Subcutaneous adipose tissue (tissue), 4 donors: ENCODE results near the gene ADCY9. TPM values are rescaled to one million over a fixed set of nuclear protein-coding genes. Genes with fewer than 3 reads are reported as not detected.

ENCODE experiments used
- total RNA-seq, 4 donors: library from RNA; depleted of rRNA; stranded (reverse); fragments of >200 nt; gene quantifications; one replicate each; pipeline ENCODE4 v1.1.0, GENCODE V29; 2016
- TF ChIP-seq, protein P1 (sequence below): fragments of 450-650 bp; IDR thresholded peaks from one replicate; pipeline ENCODE4 v1.5.1; 2016; ENCODE audit warnings: low read depth, mild to moderate bottlenecking, control low read depth, antibody characterized with exemption, moderate library complexity

ADCY9 gene
- total RNA-seq, 4 donors from 2014 or later: 9.5 to 16.4 (median 9.8) TPM

DNA sequence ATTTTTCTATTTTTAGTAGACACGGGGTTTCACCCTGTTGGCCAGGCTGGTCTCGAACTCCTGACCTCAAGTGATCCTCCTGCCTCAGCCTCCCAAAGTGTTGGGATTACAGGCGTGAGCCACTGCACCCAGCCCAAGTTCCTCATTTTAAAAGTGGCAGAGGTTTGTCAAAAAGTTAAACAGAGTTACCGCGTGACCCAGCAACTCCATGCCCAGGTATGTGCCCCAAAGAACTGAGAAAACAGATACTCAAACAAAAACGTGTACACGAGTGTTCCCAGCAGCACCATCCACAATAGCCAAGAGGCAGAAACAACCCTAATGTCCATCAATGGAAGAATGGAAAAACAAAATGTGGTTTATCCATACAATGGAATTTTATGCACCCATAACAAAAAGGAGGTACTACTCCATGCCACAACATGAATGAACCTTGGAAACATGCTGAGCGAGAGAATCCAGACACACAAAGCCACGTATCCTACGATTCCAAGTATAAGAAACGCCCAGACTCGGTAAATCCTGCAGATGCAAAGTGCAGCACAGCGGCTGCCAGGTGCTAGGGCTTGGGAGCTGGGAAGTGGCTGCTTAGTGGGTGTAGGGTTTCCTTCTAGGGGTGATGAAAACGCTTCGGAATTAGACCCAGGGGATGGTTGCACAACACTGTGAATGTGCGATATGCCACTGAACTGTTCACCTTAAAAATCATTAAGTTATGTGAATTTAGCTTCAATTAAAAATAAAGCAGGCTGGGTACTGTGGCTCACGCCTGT lies 24.8 kb downstream of the ADCY9 start:
- TF ChIP-seq, protein P1, sequence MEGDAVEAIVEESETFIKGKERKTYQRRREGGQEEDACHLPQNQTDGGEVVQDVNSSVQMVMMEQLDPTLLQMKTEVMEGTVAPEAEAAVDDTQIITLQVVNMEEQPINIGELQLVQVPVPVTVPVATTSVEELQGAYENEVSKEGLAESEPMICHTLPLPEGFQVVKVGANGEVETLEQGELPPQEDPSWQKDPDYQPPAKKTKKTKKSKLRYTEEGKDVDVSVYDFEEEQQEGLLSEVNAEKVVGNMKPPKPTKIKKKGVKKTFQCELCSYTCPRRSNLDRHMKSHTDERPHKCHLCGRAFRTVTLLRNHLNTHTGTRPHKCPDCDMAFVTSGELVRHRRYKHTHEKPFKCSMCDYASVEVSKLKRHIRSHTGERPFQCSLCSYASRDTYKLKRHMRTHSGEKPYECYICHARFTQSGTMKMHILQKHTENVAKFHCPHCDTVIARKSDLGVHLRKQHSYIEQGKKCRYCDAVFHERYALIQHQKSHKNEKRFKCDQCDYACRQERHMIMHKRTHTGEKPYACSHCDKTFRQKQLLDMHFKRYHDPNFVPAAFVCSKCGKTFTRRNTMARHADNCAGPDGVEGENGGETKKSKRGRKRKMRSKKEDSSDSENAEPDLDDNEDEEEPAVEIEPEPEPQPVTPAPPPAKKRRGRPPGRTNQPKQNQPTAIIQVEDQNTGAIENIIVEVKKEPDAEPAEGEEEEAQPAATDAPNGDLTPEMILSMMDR: no peak

DNA sequence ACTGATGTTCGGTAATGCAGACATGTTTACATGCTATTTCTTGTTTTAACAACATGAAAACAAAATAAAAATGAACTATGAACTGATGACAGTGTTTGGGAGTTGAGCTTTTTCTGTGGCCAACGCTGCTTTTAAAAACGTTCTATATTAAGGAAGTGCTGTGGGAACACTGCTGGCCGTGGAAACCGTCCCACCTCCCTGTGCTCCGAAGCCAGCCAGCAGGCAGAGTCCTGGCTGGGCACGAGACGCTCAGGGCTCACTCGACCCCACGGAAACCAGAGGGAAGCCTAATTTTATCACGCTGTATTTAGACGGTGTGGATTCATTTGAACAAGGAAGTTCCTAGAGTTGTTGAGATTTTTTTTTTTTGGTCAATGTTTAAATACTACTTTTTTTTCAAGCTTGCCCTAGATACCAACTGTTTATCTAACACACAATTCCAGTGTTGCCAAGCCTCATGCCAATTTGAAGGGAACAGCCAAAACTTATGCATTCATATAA lies 25.8 kb downstream of the ADCY9 start:
- TF ChIP-seq, protein P1: no peak

DNA sequence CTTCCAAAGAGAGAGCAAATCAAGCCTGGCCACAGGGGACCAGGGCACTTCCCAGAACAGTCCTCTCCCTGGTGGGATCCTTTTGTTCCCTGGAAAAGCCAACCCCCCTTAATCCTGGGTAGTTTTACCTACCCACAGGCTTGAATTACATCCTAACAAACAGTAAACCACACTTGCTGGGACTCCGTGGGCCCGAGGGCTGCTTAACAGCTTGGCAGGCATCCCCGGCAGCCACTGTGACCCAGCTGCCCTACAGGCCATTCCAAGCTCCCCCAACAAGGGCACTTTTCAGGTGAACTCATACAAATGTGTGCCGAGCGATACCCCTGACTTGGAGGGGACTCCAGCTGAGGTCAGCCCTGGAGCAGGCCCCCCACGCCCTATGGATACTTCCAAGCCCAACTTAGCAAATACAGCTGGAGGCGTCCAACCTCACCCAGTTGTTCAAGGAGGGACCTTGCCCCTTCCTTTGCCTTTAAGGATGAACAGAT lies 26.4 kb downstream of the ADCY9 start:
- TF ChIP-seq, protein P1: no peak

DNA sequence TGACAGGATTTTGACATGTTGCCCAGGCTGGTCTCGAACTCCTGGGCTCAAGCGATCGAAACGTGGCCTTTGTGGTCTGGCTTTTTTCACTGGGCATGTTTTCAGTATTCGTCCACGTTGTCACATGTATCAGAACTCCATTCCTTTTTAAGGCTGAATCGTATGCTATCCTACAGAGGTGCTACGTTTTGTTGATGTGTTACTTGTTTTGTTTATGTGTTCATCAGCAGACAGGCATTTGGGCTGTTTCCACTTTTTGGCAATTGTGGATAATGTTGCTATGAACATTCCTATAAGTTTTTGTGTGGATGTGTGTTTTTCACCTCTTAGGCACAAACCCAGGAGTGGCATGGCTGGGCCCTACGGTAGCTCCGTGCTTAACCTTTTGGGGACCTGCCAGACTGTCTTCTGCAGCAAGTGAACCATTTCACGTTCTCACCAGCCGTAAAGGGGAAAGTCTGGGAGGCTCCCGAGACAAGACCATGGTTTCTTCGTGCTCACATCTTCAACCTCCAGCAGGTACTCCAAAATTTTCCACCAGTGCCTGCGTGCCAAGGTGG lies 26.9 kb downstream of the ADCY9 start:
- TF ChIP-seq, protein P1: no peak

DNA sequence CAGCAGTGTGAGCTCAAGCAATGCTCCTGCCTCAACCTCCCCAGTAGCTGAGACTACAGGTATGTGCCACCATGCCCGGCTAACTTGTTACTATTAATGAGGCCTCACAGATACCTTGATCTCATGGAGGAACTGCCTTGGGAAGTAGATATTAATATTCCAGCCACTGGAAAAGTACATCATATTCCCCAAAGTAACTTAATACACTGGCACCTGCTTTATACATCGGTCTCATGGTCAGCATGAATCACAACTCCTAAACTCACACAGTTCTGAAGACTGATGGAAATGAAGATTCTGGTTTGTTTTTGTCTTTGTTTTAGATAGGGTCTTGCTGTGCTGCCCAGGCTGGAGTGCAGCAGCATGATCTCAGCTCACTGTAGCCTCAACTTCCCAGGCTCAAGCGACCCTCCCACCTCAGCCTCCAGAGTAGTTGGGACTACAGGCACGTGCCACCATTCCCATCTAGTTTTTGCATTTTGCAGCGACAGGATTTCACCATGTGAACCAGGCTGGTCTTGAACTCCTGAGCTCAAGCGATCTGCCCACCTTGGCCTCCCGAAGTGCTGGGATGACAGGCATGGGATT lies 28.2 kb downstream of the ADCY9 start:
- TF ChIP-seq, protein P1: no peak

DNA sequence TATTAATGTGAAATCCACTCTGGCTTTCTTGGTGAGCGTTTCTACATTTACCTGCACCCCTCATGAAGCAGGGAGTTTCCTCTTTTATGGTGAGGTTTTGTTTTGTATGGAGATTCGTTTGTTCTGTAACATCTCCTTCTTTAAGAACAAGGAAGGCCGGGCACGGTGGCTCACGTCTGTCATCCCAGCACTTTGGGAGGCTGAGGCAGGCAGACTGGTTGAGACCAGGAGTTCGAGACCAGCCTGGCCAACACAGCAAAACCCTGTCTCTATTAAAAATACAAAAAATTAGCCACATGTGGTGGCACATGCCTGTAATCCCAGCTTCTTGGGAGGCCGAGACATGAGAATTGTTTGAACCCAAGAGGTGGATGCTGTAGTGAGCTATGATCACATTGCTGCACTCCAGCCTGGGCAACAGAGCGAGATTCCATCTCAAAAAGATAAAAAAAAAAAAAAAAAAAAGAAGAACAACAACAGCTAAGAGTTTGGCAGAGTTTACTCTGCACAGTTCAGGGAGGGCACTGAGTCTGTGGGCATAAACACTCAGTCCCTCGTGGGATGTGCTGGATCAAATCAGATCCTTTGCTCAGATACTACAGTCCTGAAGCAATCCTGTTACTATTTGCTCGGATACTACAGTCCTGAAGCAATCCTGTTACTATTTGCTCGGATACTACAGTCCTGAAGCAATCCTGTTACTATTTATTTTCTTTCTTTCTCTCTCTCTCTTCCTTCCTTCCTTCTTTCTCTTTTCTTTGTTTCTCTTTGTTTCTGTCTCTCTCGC lies 28.9 kb downstream of the ADCY9 start:
- TF ChIP-seq, protein P1: no peak

DNA sequence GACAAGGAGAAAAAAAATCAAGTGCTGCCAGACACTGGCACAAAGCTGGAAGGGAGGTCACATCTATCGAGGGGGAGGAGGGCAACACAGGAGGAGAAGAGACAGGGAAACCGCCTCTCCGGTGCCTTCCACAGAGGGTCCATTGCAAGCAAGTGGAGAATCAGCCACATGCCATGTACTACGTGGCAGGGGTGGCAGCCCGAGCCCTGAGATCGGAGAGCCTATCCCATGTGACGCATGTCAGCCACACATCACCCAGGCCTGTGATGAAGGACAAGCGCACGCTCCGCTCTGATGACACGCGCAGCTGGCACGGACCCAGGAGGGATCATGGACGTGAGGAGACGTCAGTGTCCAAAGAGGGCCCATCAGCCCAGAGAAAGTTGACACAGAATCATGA lies 30.1 kb downstream of the ADCY9 start:
- TF ChIP-seq, protein P1: no peak
